K562 (cell line): ENCODE data around the gene ME3. TPM values are rescaled to one million over a fixed set of nuclear protein-coding genes. Genes with fewer than 3 reads are reported as not detected.

Experiments used
- ATAC-seq: fragments of 200-7000 bp; cut with Tn5 transposase; 3 replicates; pipeline ENCODE4 v1.9.1; 2020; ENCODE audit warnings: moderate library complexity
- BruUV-seq: library from RNA; stranded (reverse); fragments of 400-500 nt; replicated peaks from 2 replicates; lab custom pipeline; 2021; lab: Mats Ljungman, UMichigan
- CTCF ChIA-PET: fragments of 300-600 bp; formaldehyde crosslinking; extraction: SDS; loops from one replicate; lab custom pipeline; 2021; ENCODE audit warnings: low intra/inter-chr PET ratio; lab: Yijun Ruan, JAX
- POLR2A ChIA-PET: fragments of 300-600, 350-650 bp; sonication (Branson Sonifier 250); formaldehyde crosslinking; extraction: SDS; loops from one replicate; lab custom pipeline; 2021; ENCODE audit warnings: antibody characterized with exemption, inconsistent platforms; lab: Yijun Ruan, JAX
- DNase-seq, 4 experiments: peaks; one replicate each; pipeline versions ENCODE4 v3.0.0 to v3.0.0-alpha.2; 2011 to 2018; ENCODE audit warnings: low spot score in 3 of 4, mixed read lengths in 3 of 4; ENCODE audit errors: extremely low read depth in 1 of 4
- FAIRE-seq: peaks from 2 replicates; lab custom pipeline; 2011; peaks lifted over from hg19 to GRCh38; lab: Jason Lieb, UNC
- H2AFZ ChIP-seq: 2 replicates; pipeline ENCODE4 v1.6.0; 2011; ENCODE audit warnings: low read depth, low read length, control low read depth, inconsistent platforms
- H3K27ac ChIP-seq: fragments of 200-600 bp; 3 replicates; pipeline ENCODE4 v1.8.0; 2011; ENCODE audit warnings: low read depth, mild to moderate bottlenecking, control low read depth, inconsistent platforms, low read length, moderate library complexity, mixed read lengths; ENCODE audit errors: extremely low read depth
- H3K27me3 ChIP-seq, 2 experiments: fragments of 300-600 bp in 1 of 2; 2 replicates in 1 of 2; 3 replicates in 1 of 2; pipeline versions ENCODE4 v1.6.0 to v1.8.0; 2011; ENCODE audit warnings: inconsistent platforms in 2 of 2, low read length in 2 of 2, mild to moderate bottlenecking in 1 of 2, mixed read lengths in 1 of 2, moderate library complexity in 1 of 2; ENCODE audit not compliant: control insufficient read depth in 2 of 2, insufficient read depth in 2 of 2
- H3K36me3 ChIP-seq: fragments of 300-600 bp; 3 replicates; pipeline ENCODE4 v1.8.0; 2011; ENCODE audit warnings: mild to moderate bottlenecking, low read length, inconsistent platforms; ENCODE audit not compliant: control insufficient read depth, insufficient read depth
- H3K4me1 ChIP-seq, 2 experiments: fragments of 200-600 bp in 1 of 2; replicated peaks in 1 of 2; 2 replicates in 1 of 2; 3 replicates in 1 of 2; pipeline versions ENCODE4 v1.5.1 to v1.8.0; 2011; ENCODE audit warnings: inconsistent platforms in 2 of 2, low read length in 2 of 2, mild to moderate bottlenecking in 1 of 2, mixed read lengths in 1 of 2, moderate library complexity in 1 of 2; ENCODE audit not compliant: control insufficient read depth in 2 of 2, insufficient read depth in 2 of 2
- H3K4me2 ChIP-seq: 2 replicates; pipeline ENCODE4 v1.6.1; 2011; ENCODE audit warnings: low read length, control low read depth, inconsistent platforms, mixed read lengths; ENCODE audit not compliant: insufficient read depth
- H3K4me3 ChIP-seq: fragments of 200-600 bp; sonication (generic), shearing (Covaris generic); 2 replicates; pipeline ENCODE4 v1.5.1; 2016; ENCODE audit warnings: control low read depth, inconsistent platforms
- H3K79me2 ChIP-seq: fragments of 200-600 bp; 3 replicates; pipeline ENCODE4 v1.8.0; 2011; ENCODE audit warnings: low read length, inconsistent platforms; ENCODE audit not compliant: control insufficient read depth, insufficient read depth
- H3K9ac ChIP-seq, 2 experiments: 2 replicates each; pipeline versions ENCODE4 v1.6.0 to v1.6.1; 2011; ENCODE audit warnings: low read depth in 2 of 2, low read length in 2 of 2, control low read depth in 1 of 2, inconsistent platforms in 1 of 2, mild to moderate bottlenecking in 1 of 2, mixed read lengths in 1 of 2; ENCODE audit not compliant: insufficient read depth in 1 of 2
- H3K9me1 ChIP-seq: one replicate; pipeline ENCODE4 v1.6.0; 2011; ENCODE audit warnings: inconsistent platforms, mild to moderate bottlenecking, low read length, moderate library complexity; ENCODE audit not compliant: control insufficient read depth, insufficient read depth
- H3K9me3 ChIP-seq: replicated peaks from 2 replicates; pipeline ENCODE4 v1.5.1; 2011; ENCODE audit warnings: low read depth, low read length, inconsistent platforms; ENCODE audit not compliant: control insufficient read depth, insufficient read depth
- H4K20me1 ChIP-seq: replicated peaks from 2 replicates; pipeline ENCODE4 v1.6.1; 2011; ENCODE audit warnings: low read length, inconsistent platforms, mixed read lengths; ENCODE audit not compliant: control insufficient read depth, insufficient read depth
- CTBP1 ChIP-seq: fragments of 450-650 bp; IDR thresholded peaks from 2 replicates; pipeline ENCODE4 v1.6.1; 2016; ENCODE audit warnings: borderline replicate concordance
- EHMT2 ChIP-seq: fragments of 450-650 bp; IDR thresholded peaks from 2 replicates; pipeline ENCODE4 v1.6.1; 2018; ENCODE audit warnings: antibody characterized with exemption
- FOS ChIP-seq: IDR thresholded peaks from 3 replicates; pipeline ENCODE4 v1.6.1; 2011; ENCODE audit not compliant: insufficient read length; ENCODE audit errors: extremely low read depth
- FOXK2 ChIP-seq, 2 experiments: fragments of 450-650 bp; IDR thresholded peaks in 1 of 2; conservative IDR thresholded peaks in 1 of 2; 2 replicates each; pipeline ENCODE4 v1.6.1; 2016; ENCODE audit warnings: low read depth in 2 of 2, mild to moderate bottlenecking in 1 of 2
- JUNB ChIP-seq: fragments of 450-650 bp; formaldehyde crosslinking; conservative IDR thresholded peaks from 2 replicates; pipeline ENCODE4 v1.4.0; 2020; ENCODE audit warnings: mild to moderate bottlenecking
- LEF1 ChIP-seq: fragments of 450-650 bp; IDR thresholded peaks from 2 replicates; pipeline ENCODE4 v1.6.1; 2016; ENCODE audit warnings: mild to moderate bottlenecking
- MCM5 ChIP-seq: fragments of 450-650 bp; IDR thresholded peaks from 2 replicates; pipeline ENCODE4 v1.6.1; 2016; ENCODE audit warnings: low read depth
- NR2C1 ChIP-seq, 2 experiments: fragments of 450-650 bp; IDR thresholded peaks; 2 replicates each; pipeline ENCODE4 v1.6.1; 2017; ENCODE audit warnings: mild to moderate bottlenecking in 2 of 2, antibody characterized with exemption in 1 of 2, inconsistent platforms in 1 of 2, missing compliant biosample characterization in 1 of 2, missing genetic modification characterization in 1 of 2
- PHF21A ChIP-seq: fragments of 450-650 bp; IDR thresholded peaks from 2 replicates; pipeline ENCODE4 v1.6.1; 2017; ENCODE audit warnings: low read depth, borderline replicate concordance
- PPARD ChIP-seq: fragments of 250-450 bp; sonication (Bioruptor Pico); IDR thresholded peaks from 2 replicates; pipeline ENCODE4 v1.8.0; 2022; ENCODE audit warnings: inconsistent platforms, mild to moderate bottlenecking, moderate library complexity
- SETDB1 ChIP-seq: IDR thresholded peaks from one replicate; pipeline ENCODE4 v1.6.1; 2012; ENCODE audit warnings: low read length, control low read depth, inconsistent platforms
- SMAD3 ChIP-seq: fragments of 450-650 bp; formaldehyde crosslinking; conservative IDR thresholded peaks from 2 replicates; pipeline ENCODE4 v1.4.0; 2020; ENCODE audit warnings: mild to moderate bottlenecking
- TAF15 ChIP-seq: fragments of 200-400 bp; formaldehyde crosslinking; IDR thresholded peaks from 2 replicates; pipeline ENCODE4 v1.6.1; 2017; ENCODE audit warnings: mild to moderate bottlenecking, low read depth, low read length, moderate library complexity
- ZBTB1 ChIP-seq: sonication (generic); formaldehyde crosslinking; IDR thresholded peaks from 2 replicates; pipeline ENCODE4 v1.8.1; 2023; ENCODE audit warnings: missing genetic modification reagents, low read depth, mild to moderate bottlenecking, borderline replicate concordance
- ZNF133 ChIP-seq: fragments of 250-450 bp; sonication (Bioruptor Pico); IDR thresholded peaks from 2 replicates; pipeline ENCODE4 v1.4.0; 2020; ENCODE audit warnings: mild to moderate bottlenecking
- ZNF197 ChIP-seq: fragments of 200-800 bp; sonication (Bioruptor generic); IDR thresholded peaks from 2 replicates; pipeline ENCODE4 v1.6.1; 2016; ENCODE audit warnings: low read depth, missing genetic modification characterization, missing compliant biosample characterization
- ZNF23 ChIP-seq: fragments of 250-450 bp; sonication (Bioruptor Pico); IDR thresholded peaks from 2 replicates; pipeline ENCODE4 v1.4.0; 2020; ENCODE audit warnings: mild to moderate bottlenecking
- ZNF445 ChIP-seq: fragments of 250-450 bp; sonication (Bioruptor Pico); IDR thresholded peaks from 2 replicates; pipeline ENCODE4 v1.4.0; 2020; ENCODE audit warnings: low read depth, mild to moderate bottlenecking, moderate library complexity
- ZNF79 ChIP-seq: fragments of 250-450 bp; sonication (Bioruptor Pico); IDR thresholded peaks from 2 replicates; pipeline ENCODE4 v1.4.0; 2020; ENCODE audit warnings: low read depth, mild to moderate bottlenecking, moderate library complexity
- WGBS: fragments of 100-300 bp; shearing (Covaris generic); methylation state at CpG from one replicate; pipeline ENCODE4 v1.1.6; 2016; ENCODE audit warnings: low coverage, mixed read lengths; ENCODE audit not compliant: insufficient coverage; ENCODE audit errors: missing lambda C conversion rate; 5-methylcytosine and 5-hydroxymethylcytosine counted together
- in situ Hi-C: fragments of 300-500 bp; cut with MboI; formaldehyde crosslinking; loops from 4 replicates; pipeline ENCODE4 v1.15.0; 2018; ENCODE audit warnings: inconsistent platforms, mixed read lengths
- intact Hi-C: fragments of 100-400 bp; cut with micrococcal nuclease; formaldehyde crosslinking; loops from 2 replicates; pipeline ENCODE4 v1.14.2; 2022
- polyA plus RNA-seq, 8 experiments: library from polyadenylated mRNA; depleted of rRNA in 4 of 8; stranded (reverse) in 5 of 8; unstranded in 3 of 8; fragments of >200 nt; fragmentation: Nextera tagmentation in 2 of 8; fragmentation: Illumina TruSeq in 1 of 8; extraction: Ambion mirVana in 2 of 8; extraction: Trizol in 1 of 8; gene quantifications; 2 replicates each; pipeline versions ENCODE4 v1.2.1 to v1.2.3, GENCODE V29; 2011 to 2014; ENCODE audit warnings: inconsistent platforms in 1 of 8, missing spikeins in 1 of 8
- total RNA-seq, 7 experiments: library from RNA; depleted of rRNA in 6 of 7; stranded (reverse); fragments of >200 nt in 6 of 7; fragmentation: Illumina TruSeq in 2 of 7; extraction: Trizol in 2 of 7; gene quantifications; 2 replicates each; pipeline versions ENCODE4 v1.2.1 to v1.2.3, GENCODE V29; 2011 to 2021; ENCODE audit warnings: low replicate concordance in 1 of 7
- TF ChIP-seq, protein P1 (sequence below): fragments of 450-650 bp; conservative IDR thresholded peaks from 2 replicates; pipeline ENCODE4 v1.6.1; 2016; ENCODE audit warnings: missing genetic modification characterization, low read depth, mild to moderate bottlenecking, control low read depth, missing compliant biosample characterization

The ME3 gene
- total and polyA plus RNA-seq, 9 of the 15 experiments (the other 6 are each of a cell fraction or from before 2014, with no cell fraction given), result not detected

DNA sequence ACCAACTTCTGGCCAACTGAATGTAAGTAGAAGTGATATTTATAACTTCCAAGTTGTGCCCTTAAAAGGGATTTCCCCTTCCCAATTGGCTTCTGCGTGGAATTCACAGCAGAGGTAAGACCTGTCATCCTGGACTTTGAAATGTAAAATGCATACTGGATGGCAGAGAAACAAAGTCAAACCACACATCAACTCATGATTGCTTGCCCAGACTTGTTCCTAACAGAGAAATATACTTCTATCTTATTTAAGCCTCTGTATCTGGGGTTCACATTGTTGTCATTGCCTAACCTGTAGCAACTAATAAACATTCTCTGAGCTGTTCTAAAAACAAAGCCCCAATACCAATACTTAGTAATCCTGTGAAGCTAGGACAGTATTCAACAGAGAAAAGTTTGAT lies 6.2 kb downstream of the ME3 start:
- POLR2A ChIA-PET, result interaction anchor here (1.3 to 1.7 kb wide), 2 partner anchors 15 to 18 kb away, joined by 3 read pairs; no protein-coding TSS in a partner anchor

More for the DNA sequence above, 6.2 kb downstream of the ME3 start:
- no peak for TF ChIP-seq ZNF197 (CRISPR knock-in tag)
- TF ChIP-seq CTBP1, result no peak
- no peak for TF ChIP-seq EHMT2
- no peak for TF ChIP-seq ZNF445 (CRISPR knock-in tag)
- TF ChIP-seq, protein P1, sequence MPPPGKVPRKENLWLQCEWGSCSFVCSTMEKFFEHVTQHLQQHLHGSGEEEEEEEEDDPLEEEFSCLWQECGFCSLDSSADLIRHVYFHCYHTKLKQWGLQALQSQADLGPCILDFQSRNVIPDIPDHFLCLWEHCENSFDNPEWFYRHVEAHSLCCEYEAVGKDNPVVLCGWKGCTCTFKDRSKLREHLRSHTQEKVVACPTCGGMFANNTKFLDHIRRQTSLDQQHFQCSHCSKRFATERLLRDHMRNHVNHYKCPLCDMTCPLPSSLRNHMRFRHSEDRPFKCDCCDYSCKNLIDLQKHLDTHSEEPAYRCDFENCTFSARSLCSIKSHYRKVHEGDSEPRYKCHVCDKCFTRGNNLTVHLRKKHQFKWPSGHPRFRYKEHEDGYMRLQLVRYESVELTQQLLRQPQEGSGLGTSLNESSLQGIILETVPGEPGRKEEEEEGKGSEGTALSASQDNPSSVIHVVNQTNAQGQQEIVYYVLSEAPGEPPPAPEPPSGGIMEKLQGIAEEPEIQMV (tag), result no peak
- TF ChIP-seq LEF1, result no peak
- no peak for TF ChIP-seq ZNF133 (CRISPR knock-in tag)
- no peak for TF ChIP-seq JUNB (CRISPR knock-in tag)
- TF ChIP-seq TAF15, result no peak
- TF ChIP-seq PPARD (CRISPR knock-in tag), result no peak
- no peak for TF ChIP-seq FOXK2 (conservative IDR thresholded peaks at IDR 0.05 in 1 of 2, IDR thresholded peaks at IDR 0.05 in 1 of 2; ENCODE audit: low read depth in 2 of 2)
- no peak for TF ChIP-seq SETDB1
- TF ChIP-seq NR2C1 (IDR thresholded peaks at IDR 0.05), result no peak
- no peak for TF ChIP-seq NR2C1 (tag; IDR thresholded peaks at IDR 0.05)
- TF ChIP-seq ZBTB1 (CRISPR knock-in tag), result no peak
- TF ChIP-seq MCM5, result no peak
- TF ChIP-seq PHF21A, result no peak
- no peak for TF ChIP-seq ZNF23
- no peak for TF ChIP-seq FOS
- no peak for TF ChIP-seq ZNF79 (CRISPR knock-in tag)
- no peak for TF ChIP-seq SMAD3
- Histone ChIP-seq H3K4me3 (no peak overlapping the region), H3K36me3 (no peaks in the 10 kb centered on the region), H3K79me2 (no peaks in the 10 kb centered on the region), H2AFZ (no peak overlapping the region), H3K27me3 (peaks cover 7 to 8% of the 10 kb centered on the region in 2 experiments; a peak in 3 of 5 replicates), H3K9ac (no peak overlapping the region), H3K4me1 (no peaks in the 10 kb centered on the region), H3K27ac (no peak overlapping the region), H4K20me1 (no peaks in the 10 kb centered on the region; the same call in 1 of the 2 replicates), H3K9me1 (no peaks in the 10 kb centered on the region), H3K4me2 (no peak overlapping the region), H3K9me3 (no peaks in the 10 kb centered on the region)
- CTCF ChIA-PET, result interaction anchor here (0.5 kb wide), 1 partner anchor 221 kb away, joined by 3 read pairs; no protein-coding TSS in a partner anchor
- ATAC-seq (no peak), FAIRE-seq (no peak), DNase-seq (no peak)
- intact Hi-C loops, result no loop called here
- BruUV-seq, result no TSS peak
- 0% methylated on average over 1 of the region's 1 CpG for WGBS
- in situ Hi-C loops, result no loop called here
